Measurements from ENCODE around the gene SLC5A8. TPM values are rescaled to one million over a fixed set of nuclear protein-coding genes. Genes with fewer than 3 reads are reported as not detected.

SLC5A8 gene
- total RNA-seq, 1 experiment from 2014 or later = not detected

DNA sequence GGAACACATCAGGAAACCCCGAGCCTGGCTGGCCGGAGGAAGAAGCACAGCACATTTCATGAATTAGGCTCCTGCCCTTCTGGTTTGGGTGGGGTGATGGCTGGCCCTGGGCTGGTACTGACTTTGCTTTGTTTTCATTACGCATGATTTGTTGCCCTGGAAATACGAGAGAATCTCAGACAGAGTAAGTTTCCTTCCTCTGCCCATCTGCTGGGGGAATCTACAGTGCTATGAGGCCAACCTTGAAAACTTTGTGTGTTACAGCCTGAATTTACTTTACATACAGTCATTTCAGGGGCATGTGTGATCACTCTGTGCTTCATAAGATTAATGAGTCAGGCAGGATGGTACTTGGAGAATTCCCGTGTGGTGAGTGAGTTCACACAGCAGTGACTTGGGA lies 20.5 kb upstream of the SLC5A8 start:
- H3K27me3 ChIP-seq (replicated peaks; ENCODE audit: insufficient read depth, low read depth, low read length, poor library complexity) = no peaks in the 10 kb centered on the region
- DNase-seq (ENCODE audit: low spot score) = no peak
- BruUV-seq (replicated peaks) = no TSS peak
- ChIA-PET POLR2A (ENCODE audit: low non-redundant PET) (no interaction called here), CTCF (no interaction called here)
- no peaks in the 10 kb centered on the region for H3K9me3 ChIP-seq (ENCODE audit: low read depth, low read length, poor library complexity, severe bottlenecking)
- H3K36me3 ChIP-seq (ENCODE audit: insufficient read depth, low read length, poor library complexity, severe bottlenecking) = no peaks in the 10 kb centered on the region
- no peak overlapping the region for H3K27ac ChIP-seq (ENCODE audit: low read depth, low read length, poor library complexity, severe bottlenecking)
- no peaks in the 10 kb centered on the region for H3K4me1 ChIP-seq (ENCODE audit: insufficient read depth, low read length, poor library complexity, severe bottlenecking)
- no peak for TF ChIP-seq EZH2 (IDR thresholded peaks at IDR 0.05; ENCODE audit: borderline replicate concordance, low read depth, low read length, poor library complexity, severe bottlenecking)
- TF ChIP-seq, protein P1, sequence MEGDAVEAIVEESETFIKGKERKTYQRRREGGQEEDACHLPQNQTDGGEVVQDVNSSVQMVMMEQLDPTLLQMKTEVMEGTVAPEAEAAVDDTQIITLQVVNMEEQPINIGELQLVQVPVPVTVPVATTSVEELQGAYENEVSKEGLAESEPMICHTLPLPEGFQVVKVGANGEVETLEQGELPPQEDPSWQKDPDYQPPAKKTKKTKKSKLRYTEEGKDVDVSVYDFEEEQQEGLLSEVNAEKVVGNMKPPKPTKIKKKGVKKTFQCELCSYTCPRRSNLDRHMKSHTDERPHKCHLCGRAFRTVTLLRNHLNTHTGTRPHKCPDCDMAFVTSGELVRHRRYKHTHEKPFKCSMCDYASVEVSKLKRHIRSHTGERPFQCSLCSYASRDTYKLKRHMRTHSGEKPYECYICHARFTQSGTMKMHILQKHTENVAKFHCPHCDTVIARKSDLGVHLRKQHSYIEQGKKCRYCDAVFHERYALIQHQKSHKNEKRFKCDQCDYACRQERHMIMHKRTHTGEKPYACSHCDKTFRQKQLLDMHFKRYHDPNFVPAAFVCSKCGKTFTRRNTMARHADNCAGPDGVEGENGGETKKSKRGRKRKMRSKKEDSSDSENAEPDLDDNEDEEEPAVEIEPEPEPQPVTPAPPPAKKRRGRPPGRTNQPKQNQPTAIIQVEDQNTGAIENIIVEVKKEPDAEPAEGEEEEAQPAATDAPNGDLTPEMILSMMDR (conservative IDR thresholded peaks at IDR 0.05; ENCODE audit: low read depth, low read length) = no peak
- intact Hi-C loops (cut with micrococcal nuclease; ENCODE audit: unreplicated experiment) = no loop called here
- H3K4me3 ChIP-seq (ENCODE audit: low read depth, low read length, poor library complexity, severe bottlenecking) = no peak overlapping the region

DNA sequence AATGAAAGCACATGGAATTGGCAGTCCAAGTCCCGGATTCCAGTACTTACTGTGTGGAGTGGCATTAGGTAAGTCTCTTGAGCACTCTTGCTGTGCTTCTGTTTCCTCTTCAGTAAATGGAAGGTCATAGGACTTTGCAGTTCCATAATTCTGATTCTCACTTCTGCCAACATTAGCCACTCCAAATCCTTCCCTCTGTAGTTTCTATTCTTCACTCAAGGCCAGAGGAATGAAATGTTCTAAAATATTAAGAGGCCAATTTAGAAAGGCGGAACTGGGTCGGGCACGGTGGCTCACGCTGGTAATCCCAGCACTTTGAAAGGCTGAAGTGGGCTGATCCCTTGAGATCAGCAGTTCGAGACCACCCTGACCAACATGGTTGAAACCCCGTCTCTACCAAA lies 19.8 kb upstream of the SLC5A8 start:
- POLR2A ChIA-PET (ENCODE audit: low non-redundant PET) = no interaction called here
- intact Hi-C loops (cut with micrococcal nuclease; ENCODE audit: unreplicated experiment) = no loop called here
- H3K27me3 ChIP-seq (replicated peaks; ENCODE audit: insufficient read depth, low read depth, low read length, poor library complexity) = no peaks in the 10 kb centered on the region
- no peaks in the 10 kb centered on the region for H3K36me3 ChIP-seq (ENCODE audit: insufficient read depth, low read length, poor library complexity, severe bottlenecking)
- H3K4me3 ChIP-seq (ENCODE audit: low read depth, low read length, poor library complexity, severe bottlenecking) = no peak overlapping the region
- TF ChIP-seq, protein P1 (conservative IDR thresholded peaks at IDR 0.05; ENCODE audit: low read depth, low read length) = no peak
- no peak for TF ChIP-seq EZH2 (IDR thresholded peaks at IDR 0.05; ENCODE audit: borderline replicate concordance, low read depth, low read length, poor library complexity, severe bottlenecking)
- no peaks in the 10 kb centered on the region for H3K9me3 ChIP-seq (ENCODE audit: low read depth, low read length, poor library complexity, severe bottlenecking)
- no peak overlapping the region for H3K27ac ChIP-seq (ENCODE audit: low read depth, low read length, poor library complexity, severe bottlenecking)
- CTCF ChIA-PET = no interaction called here
- no TSS peak for BruUV-seq (replicated peaks)
- no peak for DNase-seq (ENCODE audit: low spot score)
- no peaks in the 10 kb centered on the region for H3K4me1 ChIP-seq (ENCODE audit: insufficient read depth, low read length, poor library complexity, severe bottlenecking)

DNA sequence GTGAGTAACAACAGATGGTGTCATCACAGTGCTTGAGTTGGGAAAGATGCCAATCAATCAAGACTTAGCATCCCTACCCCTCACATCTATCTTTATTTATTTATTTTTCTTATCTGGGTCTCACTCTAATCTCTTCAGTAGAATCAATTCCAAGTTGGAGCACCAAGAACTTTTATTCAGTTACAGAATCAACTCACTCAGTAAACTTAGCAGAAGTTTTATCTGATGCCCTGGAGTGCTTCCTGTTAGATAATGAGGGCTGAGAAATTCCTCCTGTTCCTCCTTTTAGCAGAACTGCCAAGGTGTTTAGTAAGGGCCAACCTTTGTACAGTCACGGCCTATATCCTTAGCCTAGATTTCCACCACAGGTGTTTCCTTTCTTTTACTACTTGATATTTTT lies 11.3 kb upstream of the SLC5A8 start:
- no peaks in the 10 kb centered on the region for H3K27me3 ChIP-seq (replicated peaks; ENCODE audit: insufficient read depth, low read depth, low read length, poor library complexity)
- no peaks in the 10 kb centered on the region for H3K4me1 ChIP-seq (ENCODE audit: insufficient read depth, low read length, poor library complexity, severe bottlenecking)
- H3K4me3 ChIP-seq (ENCODE audit: low read depth, low read length, poor library complexity, severe bottlenecking) = no peak overlapping the region
- DNase-seq (ENCODE audit: low spot score) = no peak
- H3K9me3 ChIP-seq (ENCODE audit: low read depth, low read length, poor library complexity, severe bottlenecking) = no peaks in the 10 kb centered on the region
- intact Hi-C loops (cut with micrococcal nuclease; ENCODE audit: unreplicated experiment) = no loop called here
- H3K27ac ChIP-seq (ENCODE audit: low read depth, low read length, poor library complexity, severe bottlenecking) = no peak overlapping the region
- no TSS peak for BruUV-seq (replicated peaks)
- TF ChIP-seq EZH2 (IDR thresholded peaks at IDR 0.05; ENCODE audit: borderline replicate concordance, low read depth, low read length, poor library complexity, severe bottlenecking) = no peak
- TF ChIP-seq, protein P1 (conservative IDR thresholded peaks at IDR 0.05; ENCODE audit: low read depth, low read length) = no peak
- CTCF ChIA-PET = no interaction called here
- POLR2A ChIA-PET (ENCODE audit: low non-redundant PET) = no interaction called here
- H3K36me3 ChIP-seq (ENCODE audit: insufficient read depth, low read length, poor library complexity, severe bottlenecking) = no peaks in the 10 kb centered on the region
